Measurements from ENCODE around the gene TMEM116.
"Not testable (repeated sequence)": the region's sequence is repeated elsewhere in the genome, so short reads cannot be mapped to it uniquely, and the experiment has no call there.

TMEM116 gene

GRCh38 chr12:111975161-111975931 lies 37.6 kb downstream of the TMEM116 start:
- no peak for DNase-seq

DNA sequence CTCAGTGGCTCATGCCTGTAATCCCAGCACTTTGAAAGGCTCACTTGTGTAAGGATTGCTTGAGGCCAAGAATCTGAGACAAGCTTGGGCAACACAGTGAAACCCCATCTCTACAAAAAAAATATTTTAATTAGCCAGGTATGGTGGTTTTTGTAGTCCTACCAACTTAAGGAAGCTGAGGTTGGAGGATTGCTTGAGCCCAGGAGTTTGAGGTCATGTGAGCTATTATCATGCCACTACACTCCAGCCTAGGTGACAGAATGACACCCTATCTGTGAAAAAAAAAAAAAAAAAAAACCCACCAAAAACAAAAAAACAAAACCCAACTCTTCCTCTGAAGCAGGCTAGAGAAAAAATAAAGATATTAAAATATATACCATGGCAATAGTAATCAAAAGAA lies 41.2 kb downstream of the TMEM116 start:
- no peak for DNase-seq

- no peak for DNase-seq
Observed at GRCh38 chr12:111964935-111965334, 48.0 kb downstream of the TMEM116 start.

- DNase-seq: not testable (repeated sequence)
Observed at GRCh38 chr12:111959518-111959917, 53.4 kb downstream of the TMEM116 start.

GRCh38 chr12:111957224-111957623 lies 55.7 kb downstream of the TMEM116 start:
- DNase-seq: not testable (repeated sequence)

GRCh38 chr12:111954969-111955368 lies 58.0 kb downstream of the TMEM116 start:
- DNase-seq: no peak

- DNase-seq: no peak
Observed at GRCh38 chr12:111953455-111953854, 59.5 kb downstream of the TMEM116 start.

GRCh38 chr12:111952084-111952787 lies 60.7 kb downstream of the TMEM116 start:
- DNase-seq: not testable (repeated sequence)

- DNase-seq: not testable (repeated sequence)
Observed at GRCh38 chr12:111950961-111951676, 61.8 kb downstream of the TMEM116 start.

GRCh38 chr12:111943929-111944328 lies 69.0 kb downstream of the TMEM116 start:
- no peak for DNase-seq

DNA sequence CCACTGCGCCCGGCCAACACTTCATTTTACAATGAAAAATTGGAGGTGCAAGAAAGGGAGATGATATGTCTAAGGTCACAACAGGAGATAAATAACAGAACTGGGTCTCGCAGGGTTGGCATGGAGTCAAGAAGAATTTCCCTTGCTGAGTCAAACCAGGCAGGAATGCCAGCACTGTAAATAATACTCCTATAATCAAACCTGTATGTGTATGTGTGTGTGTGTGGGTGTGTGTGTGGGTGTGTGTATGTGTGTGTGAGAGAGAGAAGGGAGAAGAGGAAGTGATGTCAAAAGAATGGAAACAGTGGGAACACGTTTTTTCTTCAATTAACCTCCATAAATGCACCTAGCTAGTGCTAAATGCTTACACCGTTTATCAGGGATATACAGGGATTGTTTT lies 70.4 kb downstream of the TMEM116 start:
- DNase-seq: no peak

GRCh38 chr12:111937429-111937828 lies 75.5 kb downstream of the TMEM116 start:
- DNase-seq: no peak

DNA sequence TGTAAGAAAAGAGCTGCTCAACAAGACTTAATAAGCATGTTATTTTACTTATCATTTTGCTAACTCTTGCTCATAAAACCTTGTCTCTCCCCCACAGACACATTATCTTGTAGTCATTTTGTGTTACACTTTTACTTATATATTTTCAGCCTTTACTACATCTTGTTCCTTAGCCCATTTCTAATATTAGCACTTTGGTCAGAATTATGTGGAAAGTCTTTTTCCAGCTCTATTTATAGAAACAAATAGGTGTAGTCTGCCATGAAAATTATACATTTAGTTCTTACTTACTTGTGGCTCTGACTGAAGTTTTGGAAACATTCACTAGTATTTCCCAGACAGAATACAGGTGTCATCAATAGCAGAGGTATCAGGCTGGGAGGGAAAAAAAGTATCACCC lies 76.1 kb downstream of the TMEM116 start:
- DNase-seq: no peak

DNA sequence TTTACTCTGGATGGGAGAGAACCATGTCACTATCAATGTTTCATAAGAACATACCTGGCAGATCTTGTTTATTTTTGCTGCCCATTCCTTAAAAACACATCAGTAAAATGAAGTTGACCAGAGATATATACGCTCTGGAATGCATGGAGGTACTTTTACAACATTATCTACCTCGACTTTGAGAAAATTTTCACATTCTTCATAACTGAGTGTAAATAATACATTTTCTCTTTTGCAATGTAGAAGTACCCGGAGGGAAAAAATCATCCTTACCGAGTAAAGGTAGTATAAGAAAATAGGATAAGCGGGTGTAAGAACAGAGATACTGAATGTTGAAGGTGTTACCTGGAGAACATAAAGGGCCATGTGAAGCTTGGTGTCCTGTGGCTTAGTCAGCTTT lies 80.7 kb downstream of the TMEM116 start:
- no peak for DNase-seq

- DNase-seq: no peak
Observed at GRCh38 chr12:111927346-111927745, 85.6 kb downstream of the TMEM116 start.

DNA sequence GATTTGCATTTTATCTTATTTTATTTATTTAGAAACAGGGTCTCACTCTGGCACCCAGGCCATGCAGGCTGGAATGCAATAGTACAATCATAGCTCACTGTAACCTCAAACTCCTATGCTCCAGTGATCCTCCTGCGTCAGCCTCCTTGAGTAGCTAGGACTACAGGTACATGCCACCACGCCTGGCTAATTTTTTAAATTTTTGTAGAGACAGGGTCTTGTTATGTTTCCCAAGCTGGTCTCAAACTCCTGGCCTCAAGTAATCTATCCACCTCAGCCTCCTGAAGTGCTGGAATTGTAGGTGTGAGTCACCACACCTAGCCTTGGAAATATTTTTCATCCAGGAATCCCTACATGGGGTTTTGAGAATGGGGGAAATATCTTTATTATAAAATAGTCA lies 86.3 kb downstream of the TMEM116 start:
- DNase-seq: no peak

DNA sequence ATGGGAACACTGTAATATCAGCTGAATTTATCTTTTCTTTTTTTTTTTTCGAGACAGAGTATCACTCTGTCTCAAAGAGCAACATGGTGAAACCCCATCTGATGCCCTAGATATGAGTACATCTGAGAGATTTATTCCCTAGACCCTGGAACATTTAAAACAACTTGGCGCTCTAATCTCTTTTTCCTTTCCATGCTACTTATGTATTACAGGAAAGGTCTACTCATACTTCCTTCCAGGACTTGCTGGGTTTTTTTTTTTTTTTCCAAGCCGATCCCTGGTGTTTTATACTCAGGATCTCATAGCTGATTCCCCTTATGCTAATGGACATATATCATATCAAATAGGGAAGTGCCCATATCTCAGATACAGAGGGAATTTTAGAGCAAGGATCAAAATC lies 87.8 kb downstream of the TMEM116 start:
- DNase-seq: no peak

DNA sequence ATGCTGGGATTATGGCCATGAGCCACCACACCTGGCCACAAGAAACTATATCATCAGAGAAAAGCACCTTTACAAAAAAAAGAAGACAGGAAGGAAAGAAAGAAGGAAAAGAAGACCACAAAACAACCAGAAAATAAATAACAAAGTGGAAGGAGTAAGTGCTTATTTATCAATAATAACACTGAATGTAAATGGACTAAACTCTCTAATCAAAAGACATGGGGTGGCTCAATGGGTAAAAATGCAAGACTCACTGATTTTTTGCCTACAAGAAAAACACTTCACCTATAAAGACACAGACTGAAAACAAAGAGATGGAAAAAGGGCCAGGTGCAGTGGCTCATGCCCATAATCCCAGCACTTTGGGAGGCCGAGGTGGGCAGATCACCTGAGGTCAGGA lies 105.2 kb downstream of the TMEM116 start:
- DNase-seq: no peak

DNA sequence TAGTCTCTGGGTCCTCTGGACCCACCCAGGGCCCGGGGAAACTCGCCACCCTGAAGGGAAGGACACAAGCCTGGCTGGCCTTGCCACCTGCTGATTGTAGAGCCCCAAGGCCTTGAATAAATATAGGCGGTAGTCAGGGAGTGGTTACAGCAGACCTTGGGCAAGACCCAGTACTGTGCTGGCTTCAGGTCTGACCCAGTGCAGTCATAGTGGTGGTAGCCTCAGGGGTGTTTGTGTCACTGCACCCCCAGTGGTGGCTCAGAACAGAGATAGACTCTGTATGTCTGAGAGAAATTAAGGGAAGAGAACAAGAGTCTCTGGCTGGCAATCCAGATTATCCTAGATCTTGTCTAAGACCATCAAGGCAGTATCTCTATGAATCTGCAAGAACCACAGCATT lies 107.5 kb downstream of the TMEM116 start:
- DNase-seq: no peak

DNA sequence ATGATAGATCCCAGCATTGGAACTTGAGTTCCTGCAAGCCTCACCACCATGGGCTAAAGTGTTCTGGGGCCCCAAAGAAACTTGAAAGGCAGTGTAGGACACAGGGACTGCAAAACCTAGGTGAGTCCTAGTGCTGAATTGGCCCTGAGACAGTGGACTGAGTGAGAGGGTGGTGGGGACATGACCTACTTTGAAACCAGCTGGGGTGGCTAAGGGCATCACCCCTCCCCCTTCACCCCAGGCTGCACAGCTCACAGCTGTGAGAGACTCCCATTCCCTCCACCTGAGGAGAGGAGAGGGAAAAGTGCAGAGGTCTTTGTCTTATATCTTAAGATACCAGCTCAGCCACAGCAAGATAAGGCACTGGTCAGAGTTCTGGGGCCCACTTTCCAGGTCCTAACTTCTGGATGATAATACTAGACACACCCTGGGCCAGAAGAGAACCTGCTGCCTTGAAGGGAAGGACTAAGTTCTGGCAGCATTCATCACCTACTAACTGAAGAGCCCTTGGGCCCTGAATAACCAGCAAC lies 108.5 kb downstream of the TMEM116 start:
- no peak for DNase-seq

DNA sequence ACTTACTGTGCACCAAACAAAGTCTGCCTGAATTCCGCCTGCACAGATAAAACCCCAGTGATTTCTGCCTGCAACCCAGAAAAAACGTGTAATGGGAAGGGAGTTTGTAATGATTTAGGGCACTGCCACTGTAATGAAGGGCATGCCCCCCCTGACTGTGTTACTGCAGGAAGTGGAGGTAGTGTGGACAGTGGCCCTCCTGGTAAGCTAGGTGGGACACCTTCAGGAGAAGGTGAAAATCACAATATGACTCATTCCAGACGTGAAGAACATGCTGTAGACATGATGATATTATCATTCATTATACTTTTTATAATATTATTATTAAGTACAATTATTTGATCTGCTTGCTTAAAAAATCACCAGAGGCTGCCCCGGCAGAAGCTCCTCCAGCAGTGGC lies 111.8 kb downstream of the TMEM116 start:
- no peak for DNase-seq

DNA sequence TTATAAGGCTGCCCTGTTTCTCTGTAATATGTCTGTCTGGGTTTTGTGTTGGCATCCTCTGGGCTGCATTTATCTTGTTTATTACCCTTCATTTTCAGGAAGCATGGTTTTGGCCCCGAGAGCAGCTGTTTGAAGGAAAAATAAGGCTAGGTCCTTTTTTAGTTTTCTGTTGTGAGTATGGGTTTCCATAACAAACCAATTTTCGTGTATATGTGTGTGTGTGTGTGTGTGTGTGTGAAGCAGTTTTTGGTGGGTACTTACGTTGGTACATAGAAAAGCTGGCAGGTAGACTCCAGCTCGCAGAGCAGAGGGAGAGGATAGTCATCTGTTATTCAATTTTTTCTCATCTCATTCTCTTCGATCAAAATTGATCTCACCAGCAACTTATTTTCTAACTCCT lies 118.4 kb downstream of the TMEM116 start:
- no peak for DNase-seq

DNA sequence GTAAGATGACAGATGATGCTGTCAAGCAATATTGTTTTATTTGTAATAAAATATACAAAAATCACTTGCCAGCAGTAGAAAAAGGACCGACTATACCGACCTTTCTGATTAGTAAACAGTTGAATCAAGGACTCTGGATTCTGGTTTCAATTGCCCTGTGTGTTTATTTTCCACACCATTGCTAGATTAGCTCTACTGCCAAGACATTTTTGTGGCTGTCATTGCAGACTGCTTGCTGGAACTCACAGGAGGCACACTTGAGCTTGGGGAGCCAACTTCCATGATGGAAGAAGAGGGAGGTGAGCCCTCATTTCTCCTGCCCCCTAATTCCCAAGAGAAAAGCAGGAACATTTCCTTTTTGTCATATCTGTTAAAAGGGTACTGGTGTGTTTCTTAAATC lies 119.7 kb downstream of the TMEM116 start:
- DNase-seq: no peak

All from islet precursor cell (in vitro differentiated cells).